ENCODE measurements around the gene RPL18A.

RPL18A gene
- total RNA-seq: 472 to 616 reads per million in 2 donors

DNA sequence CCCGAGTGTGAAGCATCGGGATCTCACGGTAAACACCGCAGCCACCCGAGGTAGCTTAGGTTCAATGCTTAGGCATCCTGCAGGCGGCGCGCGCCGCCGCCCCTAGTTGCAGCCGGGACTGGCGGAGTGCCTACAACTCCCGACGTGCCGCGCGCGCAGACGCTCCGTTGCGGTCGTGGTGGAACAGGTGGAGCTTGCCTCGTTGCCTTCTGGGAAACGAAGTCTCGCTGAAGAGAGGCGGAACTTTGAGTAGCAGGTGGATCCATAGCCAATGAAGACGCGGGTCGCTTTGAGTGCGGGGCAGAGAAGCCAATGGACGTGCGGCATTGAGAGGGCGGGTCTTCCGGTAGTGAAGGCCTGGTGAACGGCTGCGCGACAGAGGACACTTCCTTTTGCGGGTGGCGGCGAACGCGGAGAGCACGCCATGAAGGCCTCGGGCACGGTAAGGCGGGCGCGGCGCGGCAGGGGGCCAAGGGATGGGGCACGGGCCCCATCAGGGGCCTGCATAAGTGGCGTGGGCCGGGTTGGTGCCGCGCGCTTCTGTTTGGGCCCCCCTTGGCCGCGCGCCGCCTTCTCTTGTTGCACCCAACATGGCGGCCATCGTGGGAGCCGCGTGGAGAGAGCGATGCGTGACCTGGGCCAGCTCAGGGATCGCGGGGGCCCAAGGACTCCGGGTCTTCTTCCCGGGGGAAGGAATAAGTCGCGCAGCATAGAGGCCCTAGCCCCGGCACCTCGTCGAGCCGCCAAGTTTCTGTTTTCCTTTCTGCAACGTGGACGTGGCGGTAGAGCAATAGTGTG lies at the start of gene RPL18A:
TSS of gene RPL18A (plus strand) at position 378 of the 798 bp plus-strand sequence. CDS start at position 425, 47 bp downstream.
- DNase-seq: peak; percentile 97 to 100 (median 99)

DNA sequence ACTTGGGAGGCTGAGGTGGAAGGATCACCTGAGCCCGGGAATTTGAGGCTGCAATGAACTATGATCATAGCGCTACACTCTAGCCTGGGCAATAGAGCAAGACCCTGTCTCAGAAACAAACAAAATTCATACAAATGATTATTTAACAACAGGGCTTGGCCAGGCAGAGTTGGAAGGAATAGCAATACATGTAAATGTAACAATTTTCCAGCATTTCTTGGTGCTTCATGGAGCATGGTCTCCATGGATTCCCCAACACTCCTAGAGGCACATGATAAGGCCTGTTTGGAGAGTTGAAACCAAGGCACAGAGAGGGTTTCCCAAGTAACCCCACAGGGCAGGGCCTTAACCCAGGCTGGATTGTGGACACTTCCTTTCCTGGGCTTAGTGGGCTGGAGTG lies 48.6 kb upstream of the RPL18A start:
- no peak for DNase-seq

DNA sequence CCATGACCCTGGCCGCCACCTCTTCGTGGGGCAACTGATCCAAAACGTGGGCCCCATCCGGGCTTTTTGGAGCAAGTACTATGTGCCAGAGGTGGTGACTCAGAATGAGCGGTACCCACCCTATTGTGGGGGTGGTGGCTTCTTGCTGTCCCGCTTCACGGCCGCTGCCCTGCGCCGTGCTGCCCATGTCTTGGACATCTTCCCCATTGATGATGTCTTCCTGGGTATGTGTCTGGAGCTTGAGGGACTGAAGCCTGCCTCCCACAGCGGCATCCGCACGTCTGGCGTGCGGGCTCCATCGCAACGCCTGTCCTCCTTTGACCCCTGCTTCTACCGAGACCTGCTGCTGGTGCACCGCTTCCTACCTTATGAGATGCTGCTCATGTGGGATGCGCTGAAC lies 48.0 kb upstream of the RPL18A start:
- no peak for DNase-seq

DNA sequence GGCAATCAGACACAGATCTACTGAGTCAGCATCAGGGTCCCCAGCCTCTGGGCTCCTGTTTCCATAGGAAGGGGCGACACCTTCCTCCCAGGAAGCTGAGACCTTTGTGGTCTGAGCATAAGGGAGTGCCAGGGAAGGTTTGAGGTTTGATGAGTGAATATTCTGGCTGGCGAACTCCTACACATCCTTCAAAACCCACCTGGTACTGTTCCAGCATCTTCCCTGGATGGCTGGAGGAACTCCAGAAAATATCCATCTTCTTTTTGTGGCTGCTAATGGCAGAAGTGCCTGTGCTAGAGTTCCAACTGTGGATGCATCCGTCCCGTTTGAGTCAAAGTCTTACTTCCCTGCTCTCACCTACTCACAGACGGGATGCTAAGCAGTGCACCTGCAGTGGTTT lies 47.6 kb upstream of the RPL18A start:
- no peak for DNase-seq

DNA sequence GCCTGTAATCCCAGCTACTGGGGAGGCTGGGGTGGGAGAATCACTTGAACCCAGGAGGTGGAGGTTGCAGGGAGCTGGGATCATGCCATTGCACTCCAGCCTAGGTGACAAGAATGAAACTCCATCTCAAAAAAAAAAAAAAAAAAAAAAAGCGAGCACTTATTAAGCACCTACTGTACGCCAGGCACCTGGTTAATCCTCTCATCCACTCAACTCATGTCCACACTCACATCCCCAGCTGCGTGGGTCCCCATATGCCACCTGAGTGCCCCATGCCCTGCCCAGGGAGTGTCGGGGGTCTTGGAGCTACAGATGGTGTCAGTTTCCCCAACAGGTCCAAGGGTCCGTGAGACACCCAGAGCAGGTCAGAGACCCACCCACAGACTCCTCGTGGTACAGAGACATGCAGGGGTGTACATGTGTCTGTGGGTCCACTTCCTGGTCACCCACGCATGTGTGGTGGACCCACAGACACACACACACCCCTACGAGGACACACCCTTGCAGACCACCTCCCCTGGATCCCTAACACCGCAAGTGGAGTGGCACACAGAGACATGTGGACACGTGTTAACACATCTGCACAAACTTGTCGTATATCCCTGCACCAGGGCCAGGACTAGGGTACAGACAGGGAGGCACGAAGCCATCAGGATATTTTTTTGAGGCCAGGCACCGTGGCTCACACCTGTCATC lies 41.9 kb upstream of the RPL18A start:
- DNase-seq: no peak

DNA sequence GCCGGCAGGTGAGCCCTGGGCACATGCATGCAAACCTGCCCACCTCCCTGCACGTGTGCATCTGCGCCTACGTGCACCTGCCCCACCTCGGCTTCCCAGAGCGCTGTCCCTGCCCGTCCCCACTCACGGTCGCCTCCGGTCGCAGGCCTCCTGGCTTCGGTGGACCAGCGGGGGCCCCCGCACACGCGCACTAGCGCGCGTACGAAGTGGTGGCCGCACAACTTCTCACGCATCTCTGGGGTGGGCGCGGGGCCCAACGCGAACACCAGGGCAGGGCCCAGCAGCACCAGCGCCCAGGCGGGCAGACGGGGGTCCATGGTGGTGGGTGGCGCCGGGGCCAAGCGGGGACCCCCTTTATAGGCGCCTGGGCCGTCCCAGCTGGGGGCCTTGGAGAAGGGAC lies 38.5 kb upstream of the RPL18A start, which contains the start of gene INSL3:
TSS of gene INSL3 (minus strand) at position 330 of the 400 bp plus-strand sequence. CDS start at position 317, 13 bp downstream.
- no peak for DNase-seq

DNA sequence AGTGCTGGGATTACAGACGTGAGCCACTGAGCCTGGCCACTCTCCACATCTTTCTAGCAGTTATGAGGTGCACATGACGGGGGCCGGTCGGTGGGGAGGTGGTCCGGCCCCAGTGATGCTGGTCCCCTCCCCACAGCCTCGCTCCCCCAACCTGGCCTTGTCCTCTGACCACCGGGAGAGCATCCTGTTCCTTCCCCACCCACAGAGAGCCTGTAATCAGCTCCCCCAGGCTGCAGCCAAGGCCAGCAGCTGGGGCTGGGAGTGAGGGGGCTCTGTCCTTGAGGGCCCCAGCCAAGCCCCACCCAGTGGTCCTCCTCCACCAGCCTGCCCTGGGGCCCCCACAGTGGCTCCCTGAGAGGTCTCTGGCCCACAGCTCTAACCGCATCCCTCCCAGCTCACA lies 35.4 kb upstream of the RPL18A start:
- no peak for DNase-seq

DNA sequence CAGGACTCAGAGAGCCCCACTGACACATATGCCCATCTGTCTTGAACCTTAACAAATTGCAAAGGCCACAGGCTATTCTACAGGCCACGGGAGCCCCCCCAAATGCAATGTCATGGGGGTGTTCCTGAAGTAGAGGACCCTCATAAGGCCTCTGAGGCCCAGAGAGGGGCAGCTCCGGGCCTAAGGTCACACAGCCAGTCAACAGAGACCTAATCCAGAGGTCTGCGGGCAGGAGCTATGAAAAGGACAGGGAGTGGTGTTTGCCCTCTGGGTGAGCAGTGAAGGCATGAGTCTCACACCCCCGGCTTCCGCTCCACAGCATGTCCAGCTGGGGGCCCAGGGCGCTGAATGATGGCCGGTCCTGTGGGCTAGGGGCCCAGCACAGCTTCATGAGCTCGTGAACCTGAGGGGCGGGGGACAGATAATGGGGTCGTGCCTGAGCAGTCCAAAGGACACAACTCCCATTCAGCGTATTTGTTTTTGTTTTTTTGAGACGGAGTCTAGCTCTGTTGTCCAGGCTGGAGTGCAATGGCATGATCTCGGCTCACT lies 33.1 kb upstream of the RPL18A start:
- no peak for DNase-seq

DNA sequence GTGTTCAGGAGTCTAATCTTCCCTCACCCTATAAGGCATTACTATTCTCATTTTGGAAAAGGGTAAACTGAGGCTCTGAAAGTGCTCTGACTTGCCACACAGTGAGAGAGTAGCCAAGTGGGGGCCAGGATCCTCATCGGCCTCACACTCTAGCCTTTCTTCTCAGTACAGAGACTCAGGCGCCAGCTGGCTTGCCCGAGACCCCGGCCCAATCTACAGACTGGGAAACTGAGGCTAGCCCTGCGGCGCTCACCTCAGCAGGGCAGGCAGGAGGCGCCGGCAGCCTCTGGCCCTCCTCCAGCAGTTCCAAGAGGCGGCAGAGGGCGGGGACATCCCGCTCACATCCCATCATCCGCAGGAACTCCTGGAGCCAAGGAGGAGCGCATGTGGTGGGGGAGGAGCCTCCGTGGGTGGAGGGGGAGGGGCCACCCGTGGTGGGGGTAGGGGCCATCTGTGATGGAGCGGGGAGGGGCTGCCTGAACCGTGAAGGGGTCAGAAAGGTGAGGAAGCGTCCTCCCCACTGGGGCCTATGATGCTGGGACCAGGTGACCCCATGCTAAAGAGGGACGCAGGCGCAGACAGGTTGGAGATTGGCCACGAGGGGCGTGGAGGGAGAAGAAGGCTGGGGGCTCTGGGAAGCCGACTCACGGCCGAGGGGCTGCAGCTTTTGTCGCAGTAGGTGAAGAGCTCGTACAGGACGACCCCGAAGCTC lies 29.7 kb upstream of the RPL18A start:
- no peak for DNase-seq

DNA sequence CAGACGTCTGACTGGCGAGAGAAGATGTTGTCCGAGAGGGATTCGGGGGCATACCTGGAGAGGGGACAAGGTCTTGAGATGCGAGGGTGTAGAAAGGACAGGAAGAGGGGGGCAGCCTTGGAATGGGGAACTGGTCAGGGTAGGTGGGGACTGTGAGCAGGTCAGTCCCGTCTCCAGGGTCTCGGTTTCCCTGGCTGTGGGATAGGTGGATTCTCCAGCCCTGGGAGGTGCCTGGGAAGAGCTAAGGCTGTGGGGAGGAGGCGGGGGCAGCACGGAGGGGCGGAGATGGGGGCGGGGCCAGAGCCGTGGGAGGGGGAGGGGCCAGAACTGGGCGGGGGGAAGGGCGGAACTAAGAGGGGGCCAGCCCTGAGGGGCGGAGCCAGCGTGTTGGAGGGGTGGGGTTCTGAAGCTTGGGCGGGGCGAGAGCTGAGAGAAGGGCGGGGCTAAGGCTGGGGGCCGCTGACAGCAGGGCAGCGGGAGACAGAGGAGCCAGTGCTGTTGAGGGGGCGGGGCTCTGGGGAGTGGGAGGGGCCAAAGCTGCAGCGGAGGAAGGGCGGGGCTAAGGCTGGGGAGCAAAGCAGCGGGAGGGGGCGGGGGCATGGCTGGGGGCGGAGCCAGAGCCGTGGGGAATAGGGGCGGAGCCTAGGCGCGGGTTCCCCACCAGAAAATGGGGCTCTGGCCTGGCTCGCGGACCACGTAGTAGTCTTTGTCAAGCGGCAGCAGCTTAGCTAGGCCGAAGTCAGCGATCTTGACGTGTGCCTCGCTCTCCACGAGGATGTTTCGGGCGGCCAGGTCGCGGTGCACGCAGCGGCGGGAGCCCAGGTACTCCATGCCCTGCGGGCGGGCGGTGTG lies 28.9 kb upstream of the RPL18A start:
- peak in 4 of 5 experiments; percentile 18 to 48 (median 33) for DNase-seq

DNA sequence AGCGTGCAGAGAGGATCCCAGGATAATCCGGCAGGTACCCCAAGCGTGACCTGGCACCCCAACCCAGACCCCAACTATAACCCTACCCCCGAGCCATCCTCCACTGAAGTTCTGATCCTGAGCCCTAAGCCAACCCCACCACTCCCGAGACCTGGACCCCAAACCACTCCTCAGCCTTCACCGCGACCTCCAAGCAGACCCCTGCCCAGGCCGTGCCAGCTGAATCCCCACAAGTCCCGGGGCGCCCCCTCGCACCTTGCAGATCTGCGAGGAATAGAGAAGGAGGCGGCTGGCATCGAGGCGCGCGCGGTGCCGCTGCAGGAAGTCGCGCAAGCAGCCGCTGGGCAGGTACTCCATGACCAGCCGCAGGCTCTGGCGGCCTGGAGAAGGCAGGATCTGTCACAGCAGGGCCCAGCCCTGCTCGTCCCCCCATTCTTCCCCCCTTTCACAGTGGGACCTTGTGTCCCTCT lies 28.3 kb upstream of the RPL18A start:
- DNase-seq: no peak

DNA sequence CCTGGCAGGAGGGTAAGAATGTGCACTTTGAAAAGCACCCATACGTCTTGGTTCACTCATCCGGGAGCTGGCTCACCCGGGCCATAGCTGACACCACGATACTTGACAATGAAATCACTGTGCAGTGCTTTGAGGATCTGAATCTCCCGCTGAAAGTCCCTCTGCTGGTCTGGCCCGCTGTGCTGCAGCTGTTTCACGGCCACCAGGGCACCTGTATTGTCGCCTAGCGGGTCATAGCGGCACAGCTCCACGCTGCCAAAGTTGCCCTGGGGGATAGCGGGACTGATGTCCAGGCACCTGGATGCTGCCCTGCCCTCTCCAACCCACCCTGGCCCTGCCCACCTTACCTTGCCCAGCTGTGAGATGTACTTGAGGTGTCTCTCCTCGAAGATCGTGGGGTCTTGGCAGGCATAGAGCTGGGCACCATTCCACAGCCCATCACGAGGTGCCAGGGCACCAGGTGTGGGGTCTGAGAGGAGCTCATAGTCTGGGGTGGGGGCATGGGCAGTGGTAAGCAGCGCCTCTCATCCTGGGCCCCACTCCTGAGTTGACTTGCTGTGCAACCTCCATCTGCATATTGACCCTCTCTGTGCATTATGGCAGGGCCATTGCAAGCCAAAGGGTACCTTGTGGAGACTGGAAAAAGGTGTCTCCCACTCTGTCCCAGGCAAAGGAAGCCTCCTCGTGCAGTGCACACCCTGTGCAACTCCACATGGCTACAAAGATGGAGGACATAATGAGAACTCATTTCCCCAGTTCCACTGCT lies 27.1 kb upstream of the RPL18A start:
- DNase-seq: no peak

DNA sequence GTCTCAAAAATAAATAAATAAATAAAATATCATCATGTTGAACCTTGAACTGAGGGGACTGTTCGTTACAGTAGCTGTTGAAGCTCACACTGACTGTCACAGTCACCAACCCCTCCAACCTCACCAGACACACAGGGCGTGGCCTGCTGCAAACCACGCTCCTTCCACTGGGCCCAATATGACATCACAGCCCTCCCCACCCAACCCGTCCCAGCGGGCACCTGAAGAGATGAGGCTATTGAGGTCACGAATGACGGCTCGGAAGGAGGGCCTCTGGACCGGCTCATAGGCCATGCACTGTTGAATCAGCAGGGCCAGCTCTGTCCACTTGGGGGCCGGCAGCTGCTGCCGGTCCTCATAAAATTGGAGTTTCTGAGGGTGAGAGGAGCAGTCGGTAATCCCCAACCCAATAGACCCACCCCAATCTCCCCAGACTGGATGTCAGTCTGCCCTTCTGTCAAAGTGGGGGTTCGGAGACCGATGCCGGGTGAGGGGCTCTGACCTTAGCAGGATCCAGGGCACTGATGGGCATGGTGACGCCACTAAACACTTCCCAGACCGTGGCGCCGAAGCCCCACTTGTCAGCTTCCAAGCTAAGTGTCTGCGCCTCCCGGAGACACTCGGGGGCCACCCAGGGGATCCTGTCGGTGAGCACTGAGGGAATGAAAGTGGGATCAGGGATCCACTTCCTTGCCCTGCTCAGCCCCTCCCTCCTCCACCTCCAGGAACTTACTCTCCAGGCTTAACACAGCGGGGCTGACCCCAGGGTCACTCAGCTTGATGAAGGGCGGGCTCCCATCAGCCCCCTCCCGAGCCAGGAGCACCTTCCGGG lies 25.1 kb upstream of the RPL18A start:
- peak in 1 of 5 experiments; percentile 58 for DNase-seq

DNA sequence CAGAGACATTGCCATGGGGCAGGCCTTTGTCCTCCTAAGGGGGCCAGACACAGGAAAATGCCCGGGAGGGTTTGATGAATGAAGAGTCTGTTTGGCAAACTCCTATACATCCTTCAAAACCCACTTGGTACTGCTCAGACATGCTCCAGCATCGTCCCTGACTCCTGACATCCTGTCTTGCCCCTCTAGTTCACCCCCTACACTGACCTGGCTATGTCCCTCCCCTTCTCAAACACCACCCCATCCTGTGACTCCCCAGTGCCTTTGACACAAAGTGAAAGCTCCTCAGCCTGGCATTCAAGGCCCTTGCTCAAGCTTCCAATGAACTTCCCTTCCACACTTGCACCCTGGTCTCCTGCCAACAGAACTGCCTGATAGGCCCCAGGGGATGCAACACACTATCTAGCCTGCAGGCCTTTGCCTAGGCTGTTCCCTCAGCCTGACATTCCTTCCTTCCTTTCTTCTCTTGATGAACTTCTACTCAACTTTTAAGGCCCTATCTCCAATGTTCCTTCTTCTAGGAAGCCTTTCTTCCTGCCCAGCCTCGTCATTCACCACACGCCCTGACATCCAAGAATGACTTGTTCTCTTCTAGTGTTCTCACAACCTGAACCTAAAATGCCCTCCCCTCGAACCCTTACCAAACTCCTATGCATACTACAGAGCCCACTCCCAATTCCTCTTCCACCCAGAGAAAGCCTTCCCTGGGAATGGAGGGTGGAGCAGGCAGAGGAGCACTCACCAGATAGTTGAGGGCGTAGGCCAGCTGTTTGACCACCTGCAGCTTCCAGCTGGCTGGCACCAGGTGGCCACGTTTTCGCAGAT lies 24.3 kb upstream of the RPL18A start:
- no peak for DNase-seq

DNA sequence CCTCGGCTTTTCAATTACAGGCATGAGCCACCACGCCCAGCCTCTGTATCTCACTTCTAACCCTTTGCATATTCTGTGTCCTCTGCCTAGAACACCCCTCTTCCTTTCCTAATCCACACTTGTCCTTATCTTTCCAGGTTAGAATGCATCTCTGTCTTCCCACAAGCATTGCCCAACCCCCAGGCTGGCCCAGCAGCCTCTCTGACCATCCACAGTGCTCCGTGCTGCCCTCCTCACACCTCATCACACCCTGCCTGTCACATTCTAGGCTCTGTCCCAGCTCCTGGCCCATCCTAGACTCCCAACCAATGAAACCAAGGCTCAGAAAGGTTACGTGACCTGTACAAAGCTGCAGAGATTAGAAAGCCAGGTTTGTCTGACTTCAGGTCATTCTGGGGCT lies 23.2 kb upstream of the RPL18A start:
- DNase-seq: no peak

DNA sequence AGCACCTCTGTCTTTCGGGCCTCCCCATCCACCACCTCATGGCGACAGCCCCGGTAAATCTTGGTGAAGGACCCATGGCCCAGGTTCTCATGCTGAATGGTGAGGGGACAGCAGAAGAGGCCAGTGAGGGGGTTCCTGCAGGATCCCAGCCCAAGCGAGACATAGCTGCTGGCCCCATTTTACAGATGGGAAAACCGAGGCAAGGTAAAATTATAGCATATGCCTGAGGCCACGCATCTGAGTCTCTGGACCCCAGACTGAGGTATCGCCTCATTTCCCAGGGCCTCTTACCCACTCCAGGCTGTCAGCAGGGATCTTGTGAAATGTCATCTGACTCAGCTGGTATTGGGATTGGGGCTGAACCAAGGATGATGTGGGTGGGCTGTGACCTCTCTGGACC lies 21.7 kb upstream of the RPL18A start:
- no peak for DNase-seq

DNA sequence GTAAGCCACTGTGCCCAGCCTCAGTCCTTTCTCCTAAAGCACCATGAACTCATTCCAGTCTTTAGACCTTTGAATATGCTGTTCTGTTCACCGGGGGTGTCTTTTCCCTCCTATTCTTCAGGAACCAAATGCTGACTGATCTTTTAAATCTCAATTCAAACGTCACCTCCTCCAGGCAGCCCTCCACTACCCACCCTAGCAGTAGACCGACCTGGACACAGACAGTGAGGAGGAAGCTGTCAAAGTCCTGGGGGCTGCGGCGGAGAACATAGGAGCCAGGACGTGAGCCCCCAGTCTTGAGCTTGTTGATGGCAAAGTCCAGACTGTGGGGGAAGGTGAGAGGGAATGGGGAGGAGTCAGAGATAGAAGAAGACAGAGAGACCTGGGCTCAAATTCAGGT lies 19.7 kb upstream of the RPL18A start:
- no peak for DNase-seq

DNA sequence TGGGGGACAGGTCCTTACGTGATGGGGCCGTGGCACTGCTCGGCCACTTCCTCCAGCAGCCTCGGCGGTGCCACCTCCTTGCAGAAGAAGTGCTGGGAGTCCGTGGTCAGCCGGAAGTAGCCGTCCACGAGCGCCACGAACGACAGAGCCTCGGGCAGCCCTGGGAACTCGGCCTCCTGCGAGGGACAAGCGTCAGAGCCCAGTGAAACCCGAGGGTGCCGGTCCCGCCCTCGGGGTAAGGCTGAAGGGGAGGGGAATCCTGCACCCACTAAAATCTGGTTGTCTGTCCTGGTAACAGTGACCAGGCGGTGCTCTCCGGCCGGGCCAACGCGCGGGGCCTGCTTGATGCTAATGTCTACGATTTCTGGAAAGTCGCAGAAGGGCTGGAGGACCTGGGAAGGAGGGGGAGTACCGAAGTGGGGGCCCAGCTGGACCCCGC lies 18.3 kb upstream of the RPL18A start:
- no peak for DNase-seq
